Ishikawa (cell line): ENCODE measurements around the gene LRR1.

ENCODE experiments used
- RAD21 ChIP-seq: IDR thresholded peaks from 2 replicates; pipeline ENCODE4 v1.6.1; 2012; ENCODE audit warnings: low read depth
- TAF1 ChIP-seq: IDR thresholded peaks from 2 replicates; pipeline ENCODE4 v1.6.1; 2012; ENCODE audit warnings: low read depth, mild to moderate bottlenecking
- TCF12 ChIP-seq: IDR thresholded peaks from 2 replicates; pipeline ENCODE4 v1.6.1; 2012; ENCODE audit warnings: low read depth
- TEAD4 ChIP-seq: IDR thresholded peaks from 2 replicates; pipeline ENCODE4 v1.6.1; 2012
- ZBTB7A ChIP-seq: IDR thresholded peaks from 2 replicates; pipeline ENCODE4 v1.6.1; 2012; ENCODE audit warnings: low read depth
- TF ChIP-seq, protein P1 (sequence below): IDR thresholded peaks from 2 replicates; pipeline ENCODE4 v1.6.1; 2012; ENCODE audit warnings: low read depth, mild to moderate bottlenecking
- TF ChIP-seq, protein P2 (sequence below): IDR thresholded peaks from 2 replicates; pipeline ENCODE4 v1.6.1; 2012
- TF ChIP-seq, protein P3 (sequence below): IDR thresholded peaks from 2 replicates; pipeline ENCODE4 v1.6.1; 2012

DNA sequence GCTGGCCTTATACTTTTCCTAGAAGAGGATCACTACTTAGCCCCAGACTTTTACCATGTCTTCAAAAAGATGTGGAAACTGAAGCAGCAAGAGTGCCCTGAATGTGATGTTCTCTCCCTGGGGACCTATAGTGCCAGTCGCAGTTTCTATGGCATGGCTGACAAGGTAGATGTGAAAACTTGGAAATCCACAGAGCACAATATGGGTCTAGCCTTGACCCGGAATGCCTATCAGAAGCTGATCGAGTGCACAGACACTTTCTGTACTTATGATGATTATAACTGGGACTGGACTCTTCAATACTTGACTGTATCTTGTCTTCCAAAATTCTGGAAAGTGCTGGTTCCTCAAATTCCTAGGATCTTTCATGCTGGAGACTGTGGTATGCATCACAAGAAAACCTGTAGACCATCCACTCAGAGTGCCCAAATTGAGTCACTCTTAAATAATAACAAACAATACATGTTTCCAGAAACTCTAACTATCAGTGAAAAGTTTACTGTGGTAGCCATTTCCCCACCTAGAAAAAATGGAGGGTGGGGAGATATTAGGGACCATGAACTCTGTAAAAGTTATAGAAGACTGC, 23.4 kb downstream of the LRR1 start:
- TF ChIP-seq RAD21 (no peak), TAF1 (no peak), TEAD4 (no peak), ZBTB7A (no peak), TCF12 (no peak)
- TF ChIP-seq, protein P1, sequence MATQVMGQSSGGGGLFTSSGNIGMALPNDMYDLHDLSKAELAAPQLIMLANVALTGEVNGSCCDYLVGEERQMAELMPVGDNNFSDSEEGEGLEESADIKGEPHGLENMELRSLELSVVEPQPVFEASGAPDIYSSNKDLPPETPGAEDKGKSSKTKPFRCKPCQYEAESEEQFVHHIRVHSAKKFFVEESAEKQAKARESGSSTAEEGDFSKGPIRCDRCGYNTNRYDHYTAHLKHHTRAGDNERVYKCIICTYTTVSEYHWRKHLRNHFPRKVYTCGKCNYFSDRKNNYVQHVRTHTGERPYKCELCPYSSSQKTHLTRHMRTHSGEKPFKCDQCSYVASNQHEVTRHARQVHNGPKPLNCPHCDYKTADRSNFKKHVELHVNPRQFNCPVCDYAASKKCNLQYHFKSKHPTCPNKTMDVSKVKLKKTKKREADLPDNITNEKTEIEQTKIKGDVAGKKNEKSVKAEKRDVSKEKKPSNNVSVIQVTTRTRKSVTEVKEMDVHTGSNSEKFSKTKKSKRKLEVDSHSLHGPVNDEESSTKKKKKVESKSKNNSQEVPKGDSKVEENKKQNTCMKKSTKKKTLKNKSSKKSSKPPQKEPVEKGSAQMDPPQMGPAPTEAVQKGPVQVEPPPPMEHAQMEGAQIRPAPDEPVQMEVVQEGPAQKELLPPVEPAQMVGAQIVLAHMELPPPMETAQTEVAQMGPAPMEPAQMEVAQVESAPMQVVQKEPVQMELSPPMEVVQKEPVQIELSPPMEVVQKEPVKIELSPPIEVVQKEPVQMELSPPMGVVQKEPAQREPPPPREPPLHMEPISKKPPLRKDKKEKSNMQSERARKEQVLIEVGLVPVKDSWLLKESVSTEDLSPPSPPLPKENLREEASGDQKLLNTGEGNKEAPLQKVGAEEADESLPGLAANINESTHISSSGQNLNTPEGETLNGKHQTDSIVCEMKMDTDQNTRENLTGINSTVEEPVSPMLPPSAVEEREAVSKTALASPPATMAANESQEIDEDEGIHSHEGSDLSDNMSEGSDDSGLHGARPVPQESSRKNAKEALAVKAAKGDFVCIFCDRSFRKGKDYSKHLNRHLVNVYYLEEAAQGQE: no peak
- TF ChIP-seq, protein P2, sequence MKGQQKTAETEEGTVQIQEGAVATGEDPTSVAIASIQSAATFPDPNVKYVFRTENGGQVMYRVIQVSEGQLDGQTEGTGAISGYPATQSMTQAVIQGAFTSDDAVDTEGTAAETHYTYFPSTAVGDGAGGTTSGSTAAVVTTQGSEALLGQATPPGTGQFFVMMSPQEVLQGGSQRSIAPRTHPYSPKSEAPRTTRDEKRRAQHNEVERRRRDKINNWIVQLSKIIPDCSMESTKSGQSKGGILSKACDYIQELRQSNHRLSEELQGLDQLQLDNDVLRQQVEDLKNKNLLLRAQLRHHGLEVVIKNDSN: no peak
- TF ChIP-seq, protein P3, sequence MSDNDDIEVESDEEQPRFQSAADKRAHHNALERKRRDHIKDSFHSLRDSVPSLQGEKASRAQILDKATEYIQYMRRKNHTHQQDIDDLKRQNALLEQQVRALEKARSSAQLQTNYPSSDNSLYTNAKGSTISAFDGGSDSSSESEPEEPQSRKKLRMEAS: no peak
